AG08395 (cell line): Measurements from ENCODE around the gene METTL14.

ENCODE experiments used
- DNase-seq: peaks from one replicate; pipeline ENCODE4 v3.0.0; 2012; ENCODE audit warnings: mixed read lengths, low spot score

The METTL14 gene

GRCh38 chr4:118759481-118759880 is 74.3 kb downstream of the METTL14 start:
- DNase-seq, result no peak

DNA sequence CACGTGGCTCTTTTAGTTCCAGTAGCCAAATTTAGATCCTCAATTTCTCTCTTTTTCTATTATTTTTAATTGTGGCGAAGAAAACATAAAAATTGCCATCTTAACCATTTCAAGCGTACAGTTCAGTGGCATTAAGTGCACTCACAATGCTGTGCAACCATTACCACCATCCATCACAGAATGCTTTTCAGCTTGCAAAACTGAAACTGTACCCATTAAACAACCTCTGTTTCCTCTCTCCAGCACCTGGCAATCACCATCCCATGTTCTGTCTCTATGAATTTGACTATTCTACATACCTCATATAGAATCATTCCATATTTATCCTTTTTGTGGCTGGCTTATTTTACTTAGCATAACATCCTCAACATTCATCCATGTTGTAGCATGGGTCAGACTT is 74.9 kb downstream of the METTL14 start:
- DNase-seq, result no peak

DNA sequence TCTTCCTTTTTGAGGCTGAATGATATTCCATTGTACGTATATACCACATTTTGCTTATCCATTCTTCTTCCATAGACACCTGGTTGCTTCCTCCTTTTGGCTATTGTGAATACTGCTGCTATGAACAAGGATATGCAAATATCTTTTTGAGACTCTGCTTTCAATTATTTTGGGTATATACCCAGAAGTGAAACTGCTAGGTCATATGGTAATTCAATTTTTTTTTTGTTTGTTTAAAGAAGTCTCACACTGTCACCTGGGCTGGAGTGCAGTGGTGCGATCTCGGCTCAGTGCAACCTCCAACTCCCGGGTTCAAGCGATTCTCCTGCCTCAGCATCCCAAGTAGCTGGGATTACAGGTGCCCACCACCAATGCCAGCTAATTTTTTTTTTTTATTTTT is 75.3 kb downstream of the METTL14 start:
- no peak for DNase-seq

- DNase-seq, result no peak
These were observed 76.3 kb downstream of the METTL14 start for GRCh38 chr4:118761397-118762016.

- no peak for DNase-seq
These were observed 77.0 kb downstream of the METTL14 start for GRCh38 chr4:118762155-118762554.

DNA sequence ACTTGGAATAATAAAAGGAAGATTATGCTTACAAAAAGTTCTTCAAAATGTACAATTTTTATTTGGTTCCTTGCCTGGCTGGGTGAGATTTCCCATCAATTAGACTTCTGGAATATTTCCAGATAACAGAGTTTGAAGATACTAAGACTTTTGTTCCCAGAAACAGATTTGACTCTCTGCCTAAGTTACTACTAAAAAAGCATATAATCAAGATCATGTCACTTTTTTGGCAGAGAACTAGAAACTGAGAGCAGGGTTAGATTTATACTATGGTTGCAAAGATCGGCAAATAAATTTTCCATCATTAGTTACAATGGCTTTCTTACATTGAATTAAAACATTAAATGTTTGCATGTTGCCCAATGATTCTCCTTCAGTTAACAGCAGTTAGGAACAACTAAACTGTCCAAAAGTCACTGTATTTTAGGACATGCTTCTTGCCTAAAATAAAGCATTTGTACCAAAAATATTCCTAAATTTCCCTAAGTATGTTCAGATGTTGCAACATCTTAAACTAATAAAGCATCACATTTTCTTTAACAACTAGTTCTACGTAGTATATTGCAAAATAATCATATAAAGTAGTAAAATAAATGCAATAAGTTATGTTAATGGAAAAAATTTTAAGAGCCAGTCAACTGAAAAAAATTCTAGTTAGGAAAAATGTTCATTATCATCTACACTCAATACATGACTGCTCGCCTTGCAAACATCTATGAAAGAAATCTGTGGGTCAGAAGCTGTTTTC is 77.7 kb downstream of the METTL14 start:
- DNase-seq, result no peak
